Kidney epithelial cell (primary cell): Measurements from ENCODE around the gene TLR6. TPM values are rescaled to one million over a fixed set of nuclear protein-coding genes. Genes with fewer than 3 reads are reported as not detected.

Source experiments
- DNase-seq: peaks from one replicate; pipeline ENCODE4 v3.0.0-alpha.2; 2010; ENCODE audit warnings: low read depth
- H3K27me3 ChIP-seq: 2 replicates; pipeline ENCODE4 v1.6.0; 2011; ENCODE audit warnings: low read length; ENCODE audit not compliant: control insufficient read depth, insufficient read depth
- H3K36me3 ChIP-seq: 2 replicates; pipeline ENCODE4 v1.5.1; 2011; ENCODE audit warnings: low read length; ENCODE audit not compliant: control insufficient read depth, insufficient read depth
- H3K4me3 ChIP-seq: 2 replicates; pipeline ENCODE4 v1.5.1; 2011; ENCODE audit warnings: low read depth, mild to moderate bottlenecking, control low read depth, low read length
- CTCF ChIP-seq: IDR thresholded peaks from 2 replicates; pipeline ENCODE4 v1.5.1; 2011; ENCODE audit warnings: mild to moderate bottlenecking, moderate library complexity, low read length, control low read depth, inconsistent platforms; ENCODE audit not compliant: insufficient read depth, poor library complexity, severe bottlenecking
- total RNA-seq: library from RNA; depleted of rRNA; stranded (reverse); fragments of >200 nt; gene quantifications from 2 replicates; pipeline ENCODE4 v1.2.3, GENCODE V29; 2015

The TLR6 gene
- total RNA-seq, 1 donor from 2014 or later: 1.3 TPM

GRCh38 chr4:38857354-38858096 lies 908 bp upstream of the TLR6 start:
- Histone ChIP-seq H3K27me3 (no peaks in the 10 kb centered on the region), H3K36me3 (no peaks in the 10 kb centered on the region), H3K4me3 (no peak overlapping the region)
- DNase-seq: peak; percentile 83
- TF ChIP-seq CTCF: no peak

- Histone ChIP-seq H3K4me3 (no peak overlapping the region), H3K36me3 (no peaks in the 10 kb centered on the region), H3K27me3 (no peaks in the 10 kb centered on the region)
- no peak for DNase-seq
- no peak for TF ChIP-seq CTCF
Observed at GRCh38 chr4:38856046-38856445, 571 bp downstream of the TLR6 start.

GRCh38 chr4:38855466-38855865 lies 1.2 kb downstream of the TLR6 start:
- Histone ChIP-seq H3K27me3 (no peaks in the 10 kb centered on the region), H3K4me3 (no peak overlapping the region), H3K36me3 (no peaks in the 10 kb centered on the region)
- TF ChIP-seq CTCF: no peak
- no peak for DNase-seq

- Histone ChIP-seq H3K36me3 (no peaks in the 10 kb centered on the region), H3K4me3 (no peak overlapping the region), H3K27me3 (no peaks in the 10 kb centered on the region)
- no peak for DNase-seq
- no peak for TF ChIP-seq CTCF
Observed at GRCh38 chr4:38846015-38846414, 10.6 kb downstream of the TLR6 start.

- no peak for TF ChIP-seq CTCF
- no peak for DNase-seq
- no peaks in the 10 kb centered on the region for H3K36me3 ChIP-seq
- no peaks in the 10 kb centered on the region for H3K27me3 ChIP-seq
- H3K4me3 ChIP-seq: no peak overlapping the region
Observed at GRCh38 chr4:38842994-38843393, 13.6 kb downstream of the TLR6 start.

GRCh38 chr4:38837849-38838248 lies 18.8 kb downstream of the TLR6 start:
- no peak for TF ChIP-seq CTCF
- Histone ChIP-seq H3K4me3 (no peak overlapping the region), H3K27me3 (no peaks in the 10 kb centered on the region), H3K36me3 (no peaks in the 10 kb centered on the region)
- DNase-seq: no peak
